Measurements from ENCODE around the gene TRIM47.

GRCh38 chr17:75898065-75898464 is 19.7 kb upstream of the TRIM47 start:
- TF ChIP-seq CTCF (IDR thresholded peaks at IDR 0.05) (no peak), POLR2A (IDR thresholded peaks at IDR 0.05) (no peak), POLR2AphosphoS5 (IDR thresholded peaks at IDR 0.05) (no peak)

All from prostate gland (tissue), 2 donors.